T-cell (primary cell): ENCODE measurements around the gene SNX2. TPM values are rescaled to one million over a fixed set of nuclear protein-coding genes. Genes with fewer than 3 reads are reported as not detected.

Experiments
- ATAC-seq, 4 experiments: fragments of 200-7000 bp in 3 of 4; fragments of 150-1000 bp in 1 of 4; cut with Tn5 transposase; replicated peaks in 1 of 4; 1 replicate in 3 of 4; 2 replicates in 1 of 4; pipeline ENCODE4 v1.10.0; 2021; ENCODE audit warnings: moderate library complexity in 3 of 4, mild to moderate bottlenecking in 2 of 4, moderate number of reproducible peaks in 1 of 4
- CTCF ChIA-PET, 2 donors: fragments of 300-600 bp; sonication (Branson Sonifier 250); formaldehyde crosslinking; loops; one replicate each; lab custom pipeline; 2022; ENCODE audit warnings: antibody characterized with exemption in 2 of 2; lab: Charles Lee
- POLR2A ChIA-PET, 2 donors: fragments of 300-600 bp; sonication (Branson Sonifier 250); formaldehyde crosslinking; loops; one replicate each; lab custom pipeline; 2022; ENCODE audit warnings: antibody characterized with exemption in 2 of 2; lab: Charles Lee
- DNase-seq, 35 experiments: peaks; one replicate each; pipeline versions ENCODE4 v3.0.0 to v3.0.0-alpha.2; 2013 to 2023
- H3K27ac ChIP-seq: one replicate; pipeline ENCODE4 v1.5.1; 2013; ENCODE audit warnings: low read length
- H3K27me3 ChIP-seq, 2 experiments: replicated peaks in 1 of 2; 1 replicate in 1 of 2; 2 replicates in 1 of 2; pipeline versions ENCODE4 v1.6.1 to v1.7.0; 2013; ENCODE audit warnings: low read length in 1 of 2, mixed read lengths in 1 of 2; ENCODE audit not compliant: control insufficient read depth in 2 of 2, insufficient read depth in 2 of 2; ENCODE audit errors: extremely low read depth in 1 of 2
- H3K36me3 ChIP-seq, 2 donors: 1 replicate in 1 of 2; 2 replicates in 1 of 2; pipeline versions ENCODE4 v1.6.1 to v1.7.0; 2013; ENCODE audit warnings: low read length in 1 of 2; ENCODE audit not compliant: control insufficient read depth in 2 of 2, insufficient read depth in 1 of 2; ENCODE audit errors: extremely low read depth in 1 of 2
- H3K4me1 ChIP-seq, 2 experiments: 1 replicate in 1 of 2; 2 replicates in 1 of 2; pipeline versions ENCODE4 v1.6.1 to v1.7.0; 2013; ENCODE audit warnings: low read length in 2 of 2, mixed read lengths in 1 of 2; ENCODE audit not compliant: insufficient read depth in 2 of 2, control insufficient read depth in 1 of 2; ENCODE audit errors: extremely low read depth in 1 of 2
- H3K4me3 ChIP-seq, 2 donors: 1 replicate in 1 of 2; 2 replicates in 1 of 2; pipeline versions ENCODE4 v1.5.1 to v1.7.0; 2013; ENCODE audit warnings: mild to moderate bottlenecking in 2 of 2, low read length in 1 of 2, moderate library complexity in 1 of 2; ENCODE audit not compliant: control insufficient read depth in 1 of 2; ENCODE audit errors: extremely low read depth in 1 of 2
- H3K9me3 ChIP-seq: 2 replicates; pipeline ENCODE4 v1.7.0; 2013
- H3K27ac Mint-ChIP-seq, 2 donors: one replicate each; pipeline ENCODE4 v1.8.0; 2020 to 2021; ENCODE audit warnings: mild to moderate bottlenecking in 2 of 2, mixed read lengths in 2 of 2
- H3K27me3 Mint-ChIP-seq, 2 donors: one replicate each; pipeline ENCODE4 v1.8.0; 2021 to 2022; ENCODE audit warnings: mixed read lengths in 2 of 2
- H3K36me3 Mint-ChIP-seq: one replicate; pipeline ENCODE4 v1.8.0; 2021; ENCODE audit warnings: mixed read lengths
- H3K4me1 Mint-ChIP-seq, 3 donors: one replicate each; pipeline ENCODE4 v1.8.0; 2020 to 2022; ENCODE audit warnings: mixed read lengths in 3 of 3, mild to moderate bottlenecking in 1 of 3
- H3K4me3 Mint-ChIP-seq, 3 donors: one replicate each; pipeline ENCODE4 v1.8.0; 2020 to 2022; ENCODE audit warnings: mild to moderate bottlenecking in 3 of 3, mixed read lengths in 3 of 3, moderate library complexity in 3 of 3
- H3K9me3 Mint-ChIP-seq, 3 donors: one replicate each; pipeline ENCODE4 v1.8.0; 2020 to 2022; ENCODE audit warnings: mixed read lengths in 3 of 3
- WGBS: methylation state at CpG from one replicate; pipeline ENCODE4 v1.1.5; 2013; ENCODE audit warnings: missing lambda C conversion rate; ENCODE audit not compliant: insufficient coverage; 5-methylcytosine and 5-hydroxymethylcytosine counted together
- total RNA-seq, 35 experiments: library from RNA in 6 of 35; stranded (reverse) in 6 of 35; fragments of 120-200 nt in 1 of 35; gene quantifications; one replicate each; pipeline versions ENCODE4 v1.2.1 to v1.2.4 and lab custom pipeline; 2013 to 2026

The SNX2 gene
- total RNA-seq, 5 donors from 2014 or later (not counting 1 experiment from before 2014, with no cell fraction given): 41.8 to 56.3 (median 47.8) TPM

GRCh38 chr5:122741681-122742080 is 33.2 kb upstream of the SNX2 start:
- H3K9me3 Mint-ChIP-seq: no peaks in the 10 kb centered on the region
- H3K27me3 ChIP-seq: peaks cover 0 to 6% of the 10 kb centered on the region in 2 experiments
- no peaks in the 10 kb centered on the region for H3K4me1 Mint-ChIP-seq
- H3K27ac ChIP-seq: no peak overlapping the region
- H3K27me3 Mint-ChIP-seq: peaks cover 0 to 7% of the 10 kb centered on the region in 2 donors
- no peak overlapping the region for H3K27ac Mint-ChIP-seq
- no peak for ATAC-seq
- H3K4me1 ChIP-seq: no peaks in the 10 kb centered on the region
- DNase-seq: no peak
- ChIA-PET CTCF (no interaction called here), POLR2A (no interaction called here)
- no peaks in the 10 kb centered on the region for H3K36me3 Mint-ChIP-seq
- no peaks in the 10 kb centered on the region for H3K36me3 ChIP-seq
- 55% methylated on average over 2 of the region's 2 CpGs for WGBS
- H3K4me3 Mint-ChIP-seq: no peak overlapping the region
- no peaks in the 10 kb centered on the region for H3K9me3 ChIP-seq
- no peak overlapping the region for H3K4me3 ChIP-seq

- WGBS: 87% methylated on average over 3 of the region's 3 CpGs
- peaks cover 0 to 7% of the 10 kb centered on the region in 2 experiments for H3K27me3 ChIP-seq
- H3K4me3 ChIP-seq: no peak overlapping the region
- Mint-ChIP-seq H3K4me1 (no peaks in the 10 kb centered on the region), H3K4me3 (no peak overlapping the region), H3K27me3 (peaks cover 0 to 3% of the 10 kb centered on the region in 2 donors), H3K9me3 (no peaks in the 10 kb centered on the region), H3K27ac (no peak overlapping the region), H3K36me3 (no peaks in the 10 kb centered on the region)
- DNase-seq (no peak), ATAC-seq (no peak)
- no peaks in the 10 kb centered on the region for H3K36me3 ChIP-seq
- ChIA-PET CTCF (no interaction called here), POLR2A (no interaction called here)
- H3K27ac ChIP-seq: no peak overlapping the region
- no peaks in the 10 kb centered on the region for H3K4me1 ChIP-seq
- no peaks in the 10 kb centered on the region for H3K9me3 ChIP-seq
Measured at GRCh38 chr5:122743261-122743660, 31.6 kb upstream of the SNX2 start.

- no peaks in the 10 kb centered on the region for H3K9me3 Mint-ChIP-seq
- H3K4me1 Mint-ChIP-seq: no peaks in the 10 kb centered on the region
- Histone ChIP-seq H3K4me1 (no peaks in the 10 kb centered on the region), H3K36me3 (no peaks in the 10 kb centered on the region), H3K27me3 (peaks cover 0 to 4% of the 10 kb centered on the region in 2 experiments), H3K27ac (no peak overlapping the region), H3K4me3 (no peak overlapping the region), H3K9me3 (no peaks in the 10 kb centered on the region)
- H3K4me3 Mint-ChIP-seq: no peak overlapping the region
- H3K27me3 Mint-ChIP-seq: no peaks in the 10 kb centered on the region
- WGBS: no CpG with 5 or more reads among the region's 2 CpGs
- no peak overlapping the region for H3K27ac Mint-ChIP-seq
- no peaks in the 10 kb centered on the region for H3K36me3 Mint-ChIP-seq
- ChIA-PET CTCF (no interaction called here), POLR2A (no interaction called here)
- DNase-seq (no peak), ATAC-seq (no peak)
Measured at GRCh38 chr5:122745597-122745996, 29.3 kb upstream of the SNX2 start.

- peaks cover 6 to 9% of the 10 kb centered on the region in 2 donors for H3K27me3 Mint-ChIP-seq
- no peak overlapping the region for H3K27ac Mint-ChIP-seq
- H3K27me3 ChIP-seq: peaks cover 0 to 8% of the 10 kb centered on the region in 2 experiments
- DNase-seq (no peak), ATAC-seq (no peak)
- H3K27ac ChIP-seq: no peak overlapping the region
- H3K36me3 Mint-ChIP-seq: no peaks in the 10 kb centered on the region
- H3K4me1 Mint-ChIP-seq: no peaks in the 10 kb centered on the region
- H3K4me1 ChIP-seq: no peaks in the 10 kb centered on the region
- H3K9me3 ChIP-seq: no peaks in the 10 kb centered on the region
- no peak overlapping the region for H3K4me3 ChIP-seq
- ChIA-PET CTCF (no interaction called here), POLR2A (no interaction called here)
- H3K36me3 ChIP-seq: no peaks in the 10 kb centered on the region
- no peaks in the 10 kb centered on the region for H3K9me3 Mint-ChIP-seq
- H3K4me3 Mint-ChIP-seq: no peak overlapping the region
- no CpG with 5 or more reads among the region's 2 CpGs for WGBS
Measured at GRCh38 chr5:122749886-122750285, 25.0 kb upstream of the SNX2 start.

GRCh38 chr5:122751293-122751782 is 23.5 kb upstream of the SNX2 start:
- H3K4me1 Mint-ChIP-seq: no peaks in the 10 kb centered on the region
- WGBS: 93% methylated on average over 6 of the region's 7 CpGs
- no peaks in the 10 kb centered on the region for H3K9me3 Mint-ChIP-seq
- Histone ChIP-seq H3K4me3 (no peak overlapping the region), H3K36me3 (no peaks in the 10 kb centered on the region), H3K27ac (no peak overlapping the region), H3K4me1 (no peaks in the 10 kb centered on the region), H3K27me3 (peaks cover 0 to 8% of the 10 kb centered on the region in 2 experiments), H3K9me3 (no peaks in the 10 kb centered on the region)
- CTCF ChIA-PET: interaction anchor here in 1 of 2 donors (1.1 kb wide), 1 partner anchor 47 kb away, joined by 3 read pairs; no protein-coding TSS in a partner anchor
- H3K27me3 Mint-ChIP-seq: peaks cover 6 to 9% of the 10 kb centered on the region in 2 donors
- DNase-seq (no peak), ATAC-seq (no peak)
- H3K36me3 Mint-ChIP-seq: no peaks in the 10 kb centered on the region
- H3K4me3 Mint-ChIP-seq: no peak overlapping the region
- no peak overlapping the region for H3K27ac Mint-ChIP-seq
- POLR2A ChIA-PET: interaction anchor here in 1 of 2 donors (0.5 to 0.7 kb wide), 3 partner anchors 81 to 111 kb away, joined by 4 to 8 read pairs (median 6); no protein-coding TSS in a partner anchor

- Mint-ChIP-seq H3K36me3 (no peaks in the 10 kb centered on the region), H3K4me1 (no peaks in the 10 kb centered on the region), H3K4me3 (no peak overlapping the region), H3K27ac (no peak overlapping the region), H3K27me3 (peaks cover 6 to 9% of the 10 kb centered on the region in 2 donors), H3K9me3 (no peaks in the 10 kb centered on the region)
- ChIA-PET POLR2A (no interaction called here), CTCF (no interaction called here)
- no peak for ATAC-seq
- Histone ChIP-seq H3K27ac (no peak overlapping the region), H3K36me3 (no peaks in the 10 kb centered on the region), H3K4me3 (no peak overlapping the region), H3K9me3 (no peaks in the 10 kb centered on the region), H3K4me1 (no peaks in the 10 kb centered on the region), H3K27me3 (peaks cover 0 to 6% of the 10 kb centered on the region in 2 experiments)
- no peak for DNase-seq
Measured at GRCh38 chr5:122753500-122753899, 21.4 kb upstream of the SNX2 start.

GRCh38 chr5:122755783-122756182 is 19.1 kb upstream of the SNX2 start:
- no peak overlapping the region for H3K4me3 ChIP-seq
- ATAC-seq (no peak), DNase-seq (no peak)
- H3K4me1 ChIP-seq: no peaks in the 10 kb centered on the region
- Mint-ChIP-seq H3K27ac (no peak overlapping the region), H3K4me1 (no peaks in the 10 kb centered on the region), H3K36me3 (no peaks in the 10 kb centered on the region), H3K9me3 (no peaks in the 10 kb centered on the region), H3K4me3 (no peak overlapping the region), H3K27me3 (peaks cover 6 to 9% of the 10 kb centered on the region in 2 donors)
- no peaks in the 10 kb centered on the region for H3K36me3 ChIP-seq
- H3K27me3 ChIP-seq: peaks cover 0 to 6% of the 10 kb centered on the region in 2 experiments
- 67% methylated on average over 1 of the region's 2 CpGs for WGBS
- no peak overlapping the region for H3K27ac ChIP-seq
- POLR2A ChIA-PET: no interaction called here
- no peaks in the 10 kb centered on the region for H3K9me3 ChIP-seq
- CTCF ChIA-PET: no interaction called here
